ENCODE measurements around the gene NEK1. TPM values are rescaled to one million over a fixed set of nuclear protein-coding genes. Genes with fewer than 3 reads are reported as not detected.

Gene NEK1
- total RNA-seq, 1 experiment from 2014 or later, result 10.3 TPM

DNA sequence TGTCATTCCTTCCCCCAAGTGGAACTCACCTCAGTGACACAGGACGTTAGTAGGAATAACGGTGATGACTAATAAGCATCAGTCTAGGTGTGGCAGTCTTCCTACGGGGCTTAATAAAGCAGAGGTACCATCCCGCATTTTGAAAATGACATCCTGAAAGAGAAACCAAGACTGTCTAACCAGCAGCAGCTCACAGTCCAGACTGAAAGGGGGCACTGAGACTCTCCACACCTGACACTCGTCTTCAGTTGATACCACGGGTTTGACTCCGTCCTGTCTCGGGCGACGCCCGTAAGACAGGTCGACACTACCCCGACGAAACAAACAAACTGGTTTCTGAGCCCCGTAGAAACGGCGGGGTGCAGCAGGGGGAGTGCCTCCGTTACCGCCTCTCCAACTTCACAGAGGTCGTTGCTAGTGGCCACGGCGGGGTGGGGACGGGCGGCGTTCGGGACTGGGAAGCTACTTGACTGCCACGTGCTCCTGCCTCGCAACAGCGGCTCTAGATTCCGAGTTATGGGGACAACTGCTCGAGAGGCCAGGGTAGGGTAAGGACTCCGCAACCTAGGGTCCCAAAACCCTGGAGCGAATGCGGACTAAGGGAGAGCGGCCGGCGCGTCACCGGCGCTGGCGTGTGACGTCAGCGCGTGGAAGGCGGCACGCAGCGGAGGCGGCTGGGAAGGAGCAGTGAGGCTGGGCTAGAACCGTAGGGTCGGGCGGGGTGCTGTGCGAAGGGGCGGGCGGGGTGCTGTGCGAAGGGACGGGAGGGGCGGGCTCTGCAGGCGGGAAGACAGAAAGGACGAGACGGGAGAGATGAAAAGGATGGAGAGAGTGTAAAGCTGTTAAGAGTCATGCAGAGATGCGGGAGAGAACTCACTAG is at the start of gene NEK1 (continued):
- TF ChIP-seq, protein P1, sequence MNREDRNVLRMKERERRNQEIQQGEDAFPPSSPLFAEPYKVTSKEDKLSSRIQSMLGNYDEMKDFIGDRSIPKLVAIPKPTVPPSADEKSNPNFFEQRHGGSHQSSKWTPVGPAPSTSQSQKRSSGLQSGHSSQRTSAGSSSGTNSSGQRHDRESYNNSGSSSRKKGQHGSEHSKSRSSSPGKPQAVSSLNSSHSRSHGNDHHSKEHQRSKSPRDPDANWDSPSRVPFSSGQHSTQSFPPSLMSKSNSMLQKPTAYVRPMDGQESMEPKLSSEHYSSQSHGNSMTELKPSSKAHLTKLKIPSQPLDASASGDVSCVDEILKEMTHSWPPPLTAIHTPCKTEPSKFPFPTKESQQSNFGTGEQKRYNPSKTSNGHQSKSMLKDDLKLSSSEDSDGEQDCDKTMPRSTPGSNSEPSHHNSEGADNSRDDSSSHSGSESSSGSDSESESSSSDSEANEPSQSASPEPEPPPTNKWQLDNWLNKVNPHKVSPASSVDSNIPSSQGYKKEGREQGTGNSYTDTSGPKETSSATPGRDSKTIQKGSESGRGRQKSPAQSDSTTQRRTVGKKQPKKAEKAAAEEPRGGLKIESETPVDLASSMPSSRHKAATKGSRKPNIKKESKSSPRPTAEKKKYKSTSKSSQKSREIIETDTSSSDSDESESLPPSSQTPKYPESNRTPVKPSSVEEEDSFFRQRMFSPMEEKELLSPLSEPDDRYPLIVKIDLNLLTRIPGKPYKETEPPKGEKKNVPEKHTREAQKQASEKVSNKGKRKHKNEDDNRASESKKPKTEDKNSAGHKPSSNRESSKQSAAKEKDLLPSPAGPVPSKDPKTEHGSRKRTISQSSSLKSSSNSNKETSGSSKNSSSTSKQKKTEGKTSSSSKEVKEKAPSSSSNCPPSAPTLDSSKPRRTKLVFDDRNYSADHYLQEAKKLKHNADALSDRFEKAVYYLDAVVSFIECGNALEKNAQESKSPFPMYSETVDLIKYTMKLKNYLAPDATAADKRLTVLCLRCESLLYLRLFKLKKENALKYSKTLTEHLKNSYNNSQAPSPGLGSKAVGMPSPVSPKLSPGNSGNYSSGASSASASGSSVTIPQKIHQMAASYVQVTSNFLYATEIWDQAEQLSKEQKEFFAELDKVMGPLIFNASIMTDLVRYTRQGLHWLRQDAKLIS (CRISPR knock-in tag; IDR thresholded peaks at IDR 0.05; ENCODE audit: borderline replicate concordance), result no peak
- TF ChIP-seq, protein P2, sequence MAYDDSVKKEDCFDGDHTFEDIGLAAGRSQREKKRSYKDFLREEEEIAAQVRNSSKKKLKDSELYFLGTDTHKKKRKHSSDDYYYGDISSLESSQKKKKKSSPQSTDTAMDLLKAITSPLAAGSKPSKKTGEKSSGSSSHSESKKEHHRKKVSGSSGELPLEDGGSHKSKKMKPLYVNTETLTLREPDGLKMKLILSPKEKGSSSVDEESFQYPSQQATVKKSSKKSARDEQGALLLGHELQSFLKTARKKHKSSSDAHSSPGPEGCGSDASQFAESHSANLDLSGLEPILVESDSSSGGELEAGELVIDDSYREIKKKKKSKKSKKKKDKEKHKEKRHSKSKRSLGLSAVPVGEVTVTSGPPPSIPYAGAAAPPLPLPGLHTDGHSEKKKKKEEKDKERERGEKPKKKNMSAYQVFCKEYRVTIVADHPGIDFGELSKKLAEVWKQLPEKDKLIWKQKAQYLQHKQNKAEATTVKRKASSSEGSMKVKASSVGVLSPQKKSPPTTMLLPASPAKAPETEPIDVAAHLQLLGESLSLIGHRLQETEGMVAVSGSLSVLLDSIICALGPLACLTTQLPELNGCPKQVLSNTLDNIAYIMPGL (CRISPR knock-in tag; IDR thresholded peaks at IDR 0.05), result no peak
- TF ChIP-seq FOXJ3 (CRISPR knock-in tag; IDR thresholded peaks at IDR 0.05; ENCODE audit: borderline replicate concordance) (no peak), ZNF396 (CRISPR knock-in tag; IDR thresholded peaks at IDR 0.05; ENCODE audit: borderline replicate concordance) (no peak), CREB1 (CRISPR knock-in tag; IDR thresholded peaks at IDR 0.05) (peak; percentile 62; the same call in 1 of the 2 replicates), CREM (CRISPR knock-in tag; IDR thresholded peaks at IDR 0.05) (peak; percentile 94), KAT7 (CRISPR knock-in tag; IDR thresholded peaks at IDR 0.05; ENCODE audit: borderline replicate concordance) (no peak)
- TF ChIP-seq, protein P3, sequence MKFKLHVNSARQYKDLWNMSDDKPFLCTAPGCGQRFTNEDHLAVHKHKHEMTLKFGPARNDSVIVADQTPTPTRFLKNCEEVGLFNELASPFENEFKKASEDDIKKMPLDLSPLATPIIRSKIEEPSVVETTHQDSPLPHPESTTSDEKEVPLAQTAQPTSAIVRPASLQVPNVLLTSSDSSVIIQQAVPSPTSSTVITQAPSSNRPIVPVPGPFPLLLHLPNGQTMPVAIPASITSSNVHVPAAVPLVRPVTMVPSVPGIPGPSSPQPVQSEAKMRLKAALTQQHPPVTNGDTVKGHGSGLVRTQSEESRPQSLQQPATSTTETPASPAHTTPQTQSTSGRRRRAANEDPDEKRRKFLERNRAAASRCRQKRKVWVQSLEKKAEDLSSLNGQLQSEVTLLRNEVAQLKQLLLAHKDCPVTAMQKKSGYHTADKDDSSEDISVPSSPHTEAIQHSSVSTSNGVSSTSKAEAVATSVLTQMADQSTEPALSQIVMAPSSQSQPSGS (CRISPR knock-in tag; IDR thresholded peaks at IDR 0.05; ENCODE audit: borderline replicate concordance, low read depth), result no peak

DNA sequence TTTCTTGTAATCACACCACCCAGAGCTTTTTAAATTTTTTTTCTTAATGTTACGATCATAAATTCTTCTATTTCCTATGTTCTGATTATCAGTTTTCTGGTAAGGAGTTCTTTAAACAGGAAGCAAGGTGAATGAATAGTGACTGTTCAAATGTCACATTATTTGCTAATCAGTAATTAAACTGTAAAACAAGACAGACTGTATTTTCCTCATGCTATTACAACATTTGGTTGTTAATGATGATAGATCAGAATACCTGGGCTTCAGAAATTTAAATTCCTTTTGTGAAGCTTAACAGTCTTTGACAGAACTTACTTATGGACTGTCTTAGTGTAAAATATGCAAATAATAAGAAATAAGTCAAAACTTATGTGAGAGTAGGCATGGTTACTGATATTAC is 49.4 kb upstream of the NEK1 start:
- TF ChIP-seq NR3C1 (CRISPR knock-in tag; conservative IDR thresholded peaks at IDR 0.05; ENCODE audit: low read depth) (no peak), HMGA2 (CRISPR knock-in tag; IDR thresholded peaks at IDR 0.05) (no peak), ZBTB21 (CRISPR knock-in tag; IDR thresholded peaks at IDR 0.05; ENCODE audit: borderline replicate concordance) (no peak), SOX15 (CRISPR knock-in tag; IDR thresholded peaks at IDR 0.05) (no peak), NFYB (CRISPR knock-in tag; conservative IDR thresholded peaks at IDR 0.05; ENCODE audit: low read depth) (no peak)
- TF ChIP-seq, protein P4, sequence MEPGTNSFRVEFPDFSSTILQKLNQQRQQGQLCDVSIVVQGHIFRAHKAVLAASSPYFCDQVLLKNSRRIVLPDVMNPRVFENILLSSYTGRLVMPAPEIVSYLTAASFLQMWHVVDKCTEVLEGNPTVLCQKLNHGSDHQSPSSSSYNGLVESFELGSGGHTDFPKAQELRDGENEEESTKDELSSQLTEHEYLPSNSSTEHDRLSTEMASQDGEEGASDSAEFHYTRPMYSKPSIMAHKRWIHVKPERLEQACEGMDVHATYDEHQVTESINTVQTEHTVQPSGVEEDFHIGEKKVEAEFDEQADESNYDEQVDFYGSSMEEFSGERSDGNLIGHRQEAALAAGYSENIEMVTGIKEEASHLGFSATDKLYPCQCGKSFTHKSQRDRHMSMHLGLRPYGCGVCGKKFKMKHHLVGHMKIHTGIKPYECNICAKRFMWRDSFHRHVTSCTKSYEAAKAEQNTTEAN (CRISPR knock-in tag; IDR thresholded peaks at IDR 0.05), result no peak
- ChIA-PET CTCF (no interaction called here), POLR2A (no interaction called here)
- H3K9me3 Mint-ChIP-seq, result peaks cover 16% of the 10 kb centered on the region
- ATAC-seq, result no peak
- H3K36me3 Mint-ChIP-seq, result peaks cover 15% of the 10 kb centered on the region
- H3K4me1 Mint-ChIP-seq, result peaks cover 25% of the 10 kb centered on the region
- DNase-seq (ENCODE audit: low spot score), result no peak
- H3K4me3 Mint-ChIP-seq, result no peak overlapping the region
- H3K27ac Mint-ChIP-seq, result no peak overlapping the region
- H3K27me3 Mint-ChIP-seq (ENCODE audit: low read depth), result no peaks in the 10 kb centered on the region
